Measurements from ENCODE around the gene MTX1. TPM values are rescaled to one million over a fixed set of nuclear protein-coding genes. Genes with fewer than 3 reads are reported as not detected.

MTX1 gene
- total RNA-seq, 1 experiment from 2014 or later = 69.1 TPM

DNA sequence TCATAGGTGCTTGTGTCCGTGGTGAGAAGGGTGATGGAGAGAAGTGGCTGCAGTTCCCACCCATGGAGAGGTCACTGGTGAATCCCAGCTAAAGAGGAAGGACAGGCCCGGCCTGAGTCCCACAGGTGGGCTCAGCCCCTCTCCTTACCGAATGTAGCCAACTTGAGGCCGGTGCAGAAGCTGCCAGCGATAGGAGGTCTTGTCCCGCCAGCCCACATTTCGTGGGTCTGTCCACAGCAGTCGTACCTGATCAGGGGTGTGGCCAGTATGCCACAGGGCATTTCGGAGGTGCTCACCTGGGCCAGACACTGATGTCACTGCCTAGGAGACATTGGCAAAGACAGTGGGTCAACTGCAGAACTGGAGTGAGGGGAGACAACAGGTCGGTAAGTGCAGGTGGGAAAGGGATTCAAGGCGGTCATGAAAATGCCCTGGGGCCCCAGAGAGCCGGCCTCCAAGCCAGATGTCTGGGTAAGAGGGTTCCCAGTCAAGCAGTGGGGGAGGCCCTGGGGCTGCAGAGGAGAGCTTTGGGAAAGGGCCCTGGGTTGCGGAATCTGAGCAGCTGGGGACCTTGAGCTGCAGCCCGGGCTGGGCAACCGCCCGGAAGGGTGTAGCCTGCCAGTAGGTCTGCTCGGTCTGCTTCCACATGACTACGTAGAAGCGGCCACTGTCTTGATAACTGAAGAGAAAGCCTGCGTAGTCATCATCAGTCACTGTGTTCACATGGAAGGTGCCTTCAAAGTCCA, 11.4 kb upstream of the MTX1 start:
- H2AFZ ChIP-seq (ENCODE audit: low read depth, low read length, poor library complexity, severe bottlenecking) = no peak overlapping the region
- ATAC-seq = no peak
- DNase-seq (ENCODE audit: low read depth, low spot score) = no peak
- no peaks in the 10 kb centered on the region for H3K9me2 ChIP-seq (ENCODE audit: insufficient read depth)
- peaks cover 3 to 17% of the 10 kb centered on the region in 2 experiments; a peak in 2 of 4 replicates for H3K36me3 ChIP-seq (ENCODE audit: control insufficient read depth in 1 of 2, insufficient read depth in 2 of 2, low read length in 2 of 2)
- H3K4me3 ChIP-seq (replicated peaks in 1 of 2; ENCODE audit: low read depth in 1 of 2, low read length in 2 of 2) = no peak overlapping the region
- no peak overlapping the region for H3K9ac ChIP-seq (ENCODE audit: low read length)
- H3K4me1 ChIP-seq (ENCODE audit: control insufficient read depth in 1 of 2, insufficient read depth in 2 of 2, low read length in 2 of 2) = peaks cover 14 to 36% of the 10 kb centered on the region in 2 experiments; a peak in 3 of 4 replicates
- BruUV-seq (replicated peaks) = no TSS peak
- no peaks in the 10 kb centered on the region for H3K9me3 ChIP-seq (ENCODE audit: control insufficient read depth in 1 of 2, insufficient read depth in 1 of 2, low read depth in 1 of 2, low read length in 2 of 2)
- POLR2A ChIA-PET = no interaction called here
- H4K20me1 ChIP-seq (ENCODE audit: insufficient read depth) = no peaks in the 10 kb centered on the region
- intact Hi-C loops (cut with micrococcal nuclease) = no loop called here
- peaks cover 9% of the 10 kb centered on the region for H3K79me2 ChIP-seq (ENCODE audit: insufficient read depth, low read length)
- TF ChIP-seq EZH2 (IDR thresholded peaks at IDR 0.05) (no peak), ELF1 (IDR thresholded peaks at IDR 0.05; ENCODE audit: borderline replicate concordance, low read depth) (no peak)
- TF ChIP-seq, protein P1, sequence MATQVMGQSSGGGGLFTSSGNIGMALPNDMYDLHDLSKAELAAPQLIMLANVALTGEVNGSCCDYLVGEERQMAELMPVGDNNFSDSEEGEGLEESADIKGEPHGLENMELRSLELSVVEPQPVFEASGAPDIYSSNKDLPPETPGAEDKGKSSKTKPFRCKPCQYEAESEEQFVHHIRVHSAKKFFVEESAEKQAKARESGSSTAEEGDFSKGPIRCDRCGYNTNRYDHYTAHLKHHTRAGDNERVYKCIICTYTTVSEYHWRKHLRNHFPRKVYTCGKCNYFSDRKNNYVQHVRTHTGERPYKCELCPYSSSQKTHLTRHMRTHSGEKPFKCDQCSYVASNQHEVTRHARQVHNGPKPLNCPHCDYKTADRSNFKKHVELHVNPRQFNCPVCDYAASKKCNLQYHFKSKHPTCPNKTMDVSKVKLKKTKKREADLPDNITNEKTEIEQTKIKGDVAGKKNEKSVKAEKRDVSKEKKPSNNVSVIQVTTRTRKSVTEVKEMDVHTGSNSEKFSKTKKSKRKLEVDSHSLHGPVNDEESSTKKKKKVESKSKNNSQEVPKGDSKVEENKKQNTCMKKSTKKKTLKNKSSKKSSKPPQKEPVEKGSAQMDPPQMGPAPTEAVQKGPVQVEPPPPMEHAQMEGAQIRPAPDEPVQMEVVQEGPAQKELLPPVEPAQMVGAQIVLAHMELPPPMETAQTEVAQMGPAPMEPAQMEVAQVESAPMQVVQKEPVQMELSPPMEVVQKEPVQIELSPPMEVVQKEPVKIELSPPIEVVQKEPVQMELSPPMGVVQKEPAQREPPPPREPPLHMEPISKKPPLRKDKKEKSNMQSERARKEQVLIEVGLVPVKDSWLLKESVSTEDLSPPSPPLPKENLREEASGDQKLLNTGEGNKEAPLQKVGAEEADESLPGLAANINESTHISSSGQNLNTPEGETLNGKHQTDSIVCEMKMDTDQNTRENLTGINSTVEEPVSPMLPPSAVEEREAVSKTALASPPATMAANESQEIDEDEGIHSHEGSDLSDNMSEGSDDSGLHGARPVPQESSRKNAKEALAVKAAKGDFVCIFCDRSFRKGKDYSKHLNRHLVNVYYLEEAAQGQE (IDR thresholded peaks at IDR 0.05; ENCODE audit: low read depth) = no peak
- H3K27ac ChIP-seq (ENCODE audit: low read depth, low read length) = no peak overlapping the region
- RAD21 ChIA-PET (ENCODE audit: low non-redundant PET in 1 of 2, low total read pairs in 2 of 2, uncharacterized antibody in 2 of 2, unreplicated experiment in 2 of 2) = no interaction called here
- H3K27me3 ChIP-seq (ENCODE audit: insufficient read depth, low read length) = no peaks in the 10 kb centered on the region
- no peak overlapping the region for H3K4me2 ChIP-seq (ENCODE audit: low read length)
- CTCF ChIA-PET = no interaction called here

DNA sequence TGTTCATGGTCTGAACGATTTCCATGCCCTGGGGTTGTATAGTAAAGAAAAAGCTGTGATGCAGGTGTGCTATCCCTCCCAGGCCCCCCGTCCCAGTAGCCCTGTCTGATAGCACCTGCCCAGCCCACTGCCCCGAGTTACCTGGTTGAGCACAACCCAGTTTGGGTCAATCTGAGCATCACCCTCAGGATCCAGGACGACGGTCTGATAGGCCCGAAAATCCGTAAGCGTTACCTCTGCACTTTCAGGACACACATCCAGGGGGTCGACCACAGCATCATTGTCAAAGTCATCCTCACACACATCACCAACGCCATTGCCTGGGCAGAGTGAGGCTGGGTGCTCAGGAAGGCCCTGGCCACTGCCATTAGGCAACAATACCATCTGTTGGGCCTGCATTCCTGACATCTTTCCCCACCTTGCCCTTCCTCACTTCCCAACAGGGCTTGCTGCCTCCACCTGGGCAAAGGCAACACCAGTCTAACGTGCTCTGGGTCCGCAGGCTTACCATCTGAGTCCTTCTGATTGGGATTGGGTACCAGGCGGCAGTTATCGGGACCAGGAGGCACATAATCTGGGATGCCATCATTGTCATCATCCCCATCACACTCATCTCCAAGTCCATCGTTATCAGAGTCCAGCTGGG, 10.5 kb upstream of the MTX1 start:
- Histone ChIP-seq H3K4me1 (ENCODE audit: control insufficient read depth in 1 of 2, insufficient read depth in 2 of 2, low read length in 2 of 2) (peaks cover 8 to 27% of the 10 kb centered on the region in 2 experiments; a peak in 3 of 4 replicates), H3K9me3 (ENCODE audit: control insufficient read depth in 1 of 2, insufficient read depth in 1 of 2, low read depth in 1 of 2, low read length in 2 of 2) (no peaks in the 10 kb centered on the region), H3K27ac (ENCODE audit: low read depth, low read length) (no peak overlapping the region), H3K9me2 (ENCODE audit: insufficient read depth) (no peaks in the 10 kb centered on the region), H3K4me3 (replicated peaks in 1 of 2; ENCODE audit: low read depth in 1 of 2, low read length in 2 of 2) (no peak overlapping the region), H3K9ac (ENCODE audit: low read length) (no peak overlapping the region), H3K36me3 (ENCODE audit: control insufficient read depth in 1 of 2, insufficient read depth in 2 of 2, low read length in 2 of 2) (peaks cover 3 to 17% of the 10 kb centered on the region in 2 experiments; a peak in 2 of 4 replicates), H3K79me2 (ENCODE audit: insufficient read depth, low read length) (peaks cover 9% of the 10 kb centered on the region), H2AFZ (ENCODE audit: low read depth, low read length, poor library complexity, severe bottlenecking) (no peak overlapping the region), H3K27me3 (ENCODE audit: insufficient read depth, low read length) (no peaks in the 10 kb centered on the region), H3K4me2 (ENCODE audit: low read length) (no peak overlapping the region), H4K20me1 (ENCODE audit: insufficient read depth) (no peaks in the 10 kb centered on the region)
- no peak for ATAC-seq
- RAD21 ChIA-PET (ENCODE audit: low non-redundant PET in 1 of 2, low total read pairs in 2 of 2, uncharacterized antibody in 2 of 2, unreplicated experiment in 2 of 2) = no interaction called here
- intact Hi-C loops (cut with micrococcal nuclease) = no loop called here
- POLR2A ChIA-PET = no interaction called here
- no TSS peak for BruUV-seq (replicated peaks)
- DNase-seq (ENCODE audit: low read depth, low spot score) = no peak
- CTCF ChIA-PET = no interaction called here
- no peak for TF ChIP-seq YY1 (IDR thresholded peaks at IDR 0.05; ENCODE audit: extremely low read depth, insufficient replicate concordance, low read depth, low read length)
- no peak for TF ChIP-seq SRF (IDR thresholded peaks at IDR 0.05; ENCODE audit: low read depth)
- TF ChIP-seq, protein P2, sequence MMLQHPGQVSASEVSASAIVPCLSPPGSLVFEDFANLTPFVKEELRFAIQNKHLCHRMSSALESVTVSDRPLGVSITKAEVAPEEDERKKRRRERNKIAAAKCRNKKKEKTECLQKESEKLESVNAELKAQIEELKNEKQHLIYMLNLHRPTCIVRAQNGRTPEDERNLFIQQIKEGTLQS (IDR thresholded peaks at IDR 0.05) = no peak
- no peak for TF ChIP-seq FOSL1 (IDR thresholded peaks at IDR 0.05; ENCODE audit: low read depth)
- TF ChIP-seq, protein P1 (IDR thresholded peaks at IDR 0.05; ENCODE audit: low read depth) = no peak
- no peak for TF ChIP-seq EGR1 (IDR thresholded peaks at IDR 0.05; ENCODE audit: low read depth)
- no peak for TF ChIP-seq TCF7L2 (IDR thresholded peaks at IDR 0.05; ENCODE audit: borderline replicate concordance, extremely low read depth, insufficient read depth, insufficient read length)
- TF ChIP-seq SP1 (IDR thresholded peaks at IDR 0.05; ENCODE audit: low read depth) = no peak
- TF ChIP-seq RAD21 (IDR thresholded peaks at IDR 0.05; ENCODE audit: low read depth) = no peak
